PC-9 (cell line): ENCODE measurements around the gene MLANA. TPM values are rescaled to one million over a fixed set of nuclear protein-coding genes. Genes with fewer than 3 reads are reported as not detected.

Source experiments
- BruUV-seq: library from RNA; stranded (reverse); fragments of 400-500 nt; replicated peaks from 2 replicates; lab custom pipeline; 2021; lab: Mats Ljungman, UMichigan
- CTCF ChIA-PET: fragments of 300-600 bp; sonication (Branson Sonifier 250); formaldehyde crosslinking; loops from one replicate; lab custom pipeline; 2022; ENCODE audit warnings: antibody characterized with exemption; lab: Charles Lee
- POLR2A ChIA-PET: fragments of 300-600 bp; sonication (Branson Sonifier 250); formaldehyde crosslinking; loops from one replicate; lab custom pipeline; 2022; ENCODE audit warnings: antibody characterized with exemption; ENCODE audit not compliant: unreplicated experiment; lab: Charles Lee
- DNase-seq, 2 experiments: peaks; one replicate each; pipeline versions ENCODE4 v3.0.0 to v3.0.0-alpha.2; 2015 to 2022; ENCODE audit warnings: mixed read lengths in 1 of 2
- H2AFZ ChIP-seq: fragments of 200-600 bp; sonication (generic); 2 replicates; pipeline ENCODE4 v1.8.1; 2017; ENCODE audit warnings: antibody characterized with exemption
- H3F3A ChIP-seq: fragments of 200-600 bp; sonication (generic); 2 replicates; pipeline ENCODE4 v1.8.1; 2017; ENCODE audit warnings: antibody characterized with exemption, mild to moderate bottlenecking, low read depth; ENCODE audit not compliant: insufficient read depth
- H3K27ac ChIP-seq: fragments of 200-600 bp; sonication (generic); 2 replicates; pipeline ENCODE4 v1.6.1; 2016; ENCODE audit warnings: mixed run types
- H3K27me3 ChIP-seq: fragments of 200-600 bp; sonication (generic); 2 replicates; pipeline ENCODE4 v1.6.1; 2016; ENCODE audit warnings: low read depth, mixed run types; ENCODE audit not compliant: insufficient read depth
- H3K36me3 ChIP-seq: fragments of 200-600 bp; sonication (generic); 2 replicates; pipeline ENCODE4 v1.6.1; 2016; ENCODE audit warnings: low read depth, mixed run types
- H3K4me1 ChIP-seq: fragments of 200-600 bp; sonication (generic); replicated peaks from 2 replicates; pipeline ENCODE4 v1.6.1; 2016; ENCODE audit warnings: mixed run types; ENCODE audit not compliant: insufficient read depth
- H3K4me2 ChIP-seq: fragments of 200-600 bp; sonication (generic); 2 replicates; pipeline ENCODE4 v1.6.1; 2017; ENCODE audit warnings: mixed run types
- H3K4me3 ChIP-seq: fragments of 200-600 bp; sonication (generic); 2 replicates; pipeline ENCODE4 v1.6.1; 2016; ENCODE audit warnings: mixed run types
- H3K79me2 ChIP-seq: fragments of 200-600 bp; sonication (generic); 2 replicates; pipeline ENCODE4 v1.6.1; 2017; ENCODE audit warnings: low read depth, mixed run types
- H3K9me2 ChIP-seq: fragments of 200-600 bp; sonication (generic); 2 replicates; pipeline ENCODE4 v1.8.1; 2017; ENCODE audit warnings: mild to moderate bottlenecking; ENCODE audit not compliant: insufficient read depth
- H3K9me3 ChIP-seq: fragments of 200-600 bp; sonication (generic); 2 replicates; pipeline ENCODE4 v1.8.1; 2016; ENCODE audit warnings: low read depth; ENCODE audit not compliant: insufficient read depth
- H4K20me1 ChIP-seq: fragments of 200-600 bp; sonication (generic); 2 replicates; pipeline ENCODE4 v1.8.1; 2017; ENCODE audit not compliant: insufficient read depth
- CTCF ChIP-seq: fragments of 200-600 bp; sonication (generic); conservative IDR thresholded peaks from 2 replicates; pipeline ENCODE4 v1.6.1; 2017; ENCODE audit warnings: mixed run types, antibody characterized with exemption, mild to moderate bottlenecking, moderate library complexity
- EZH2 ChIP-seq: fragments of 200-600 bp; sonication (generic); IDR thresholded peaks from 2 replicates; pipeline ENCODE4 v1.8.0; 2017; ENCODE audit warnings: antibody characterized with exemption, low read depth
- intact Hi-C: fragments of 100-400 bp; cut with micrococcal nuclease; formaldehyde crosslinking; loops from one replicate; pipeline ENCODE4 v1.10.0; 2022; ENCODE audit not compliant: unreplicated experiment
- total RNA-seq: library from RNA; stranded (reverse); gene quantifications from 2 replicates; pipeline ENCODE4 v1.2.3, GENCODE V29; 2021

Gene MLANA
- total RNA-seq, 1 experiment from 2014 or later = not detected

- no peaks in the 10 kb centered on the region for H3K9me2 ChIP-seq
- peaks cover 6% of the 10 kb centered on the region; the same call in 1 of the 2 replicates for H3K4me1 ChIP-seq
- intact Hi-C loops = no loop called here
- no peaks in the 10 kb centered on the region for H4K20me1 ChIP-seq
- no peak overlapping the region for H3K4me3 ChIP-seq
- TF ChIP-seq CTCF = 0 out of 2 replicates have a peak, but pooled peaks have one; percentile 1
- TF ChIP-seq EZH2 = no peak
- DNase-seq = no peak
- H3K36me3 ChIP-seq = no peaks in the 10 kb centered on the region
- no peak overlapping the region for H3K4me2 ChIP-seq
- H3K27ac ChIP-seq = no peak overlapping the region
- ChIA-PET POLR2A (no interaction called here), CTCF (no interaction called here)
- no peaks in the 10 kb centered on the region for H3K9me3 ChIP-seq
- no TSS peak for BruUV-seq
- H3K27me3 ChIP-seq = no peaks in the 10 kb centered on the region
- no peaks in the 10 kb centered on the region for H3K79me2 ChIP-seq
- H3F3A ChIP-seq = no peaks in the 10 kb centered on the region
- H2AFZ ChIP-seq = no peak overlapping the region
Measured at GRCh38 chr9:5870020-5870339, 20.7 kb upstream of the MLANA start.

DNA sequence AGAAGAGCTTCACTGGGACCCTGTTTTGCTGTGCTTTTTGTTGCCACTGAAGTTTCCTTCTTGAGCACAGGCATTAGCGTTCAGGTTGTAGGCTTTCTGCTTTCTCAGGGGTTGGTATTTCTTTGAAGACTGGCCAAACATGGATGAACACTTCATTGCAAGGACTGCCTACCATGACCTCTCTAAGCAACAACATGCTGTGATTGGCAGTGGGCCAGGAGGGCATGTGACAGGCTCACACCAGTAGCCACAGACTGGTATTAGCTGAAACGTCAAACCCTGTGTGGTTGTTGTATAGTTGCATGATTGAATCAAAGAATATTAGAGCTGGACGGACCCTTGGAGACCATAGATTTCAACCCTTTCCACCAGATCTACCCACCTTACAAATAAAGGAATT lies 20.0 kb upstream of the MLANA start:
- ChIA-PET CTCF (no interaction called here), POLR2A (no interaction called here)
- H3K9me3 ChIP-seq = no peaks in the 10 kb centered on the region
- no peak overlapping the region for H3K4me2 ChIP-seq
- no peaks in the 10 kb centered on the region for H3K9me2 ChIP-seq
- no peak overlapping the region for H2AFZ ChIP-seq
- H3F3A ChIP-seq = no peaks in the 10 kb centered on the region
- H3K36me3 ChIP-seq = no peaks in the 10 kb centered on the region
- BruUV-seq = no TSS peak
- no peaks in the 10 kb centered on the region for H3K27me3 ChIP-seq
- peaks cover 6% of the 10 kb centered on the region; the same call in 1 of the 2 replicates for H3K4me1 ChIP-seq
- intact Hi-C loops = no loop called here
- no peak overlapping the region for H3K4me3 ChIP-seq
- no peaks in the 10 kb centered on the region for H3K79me2 ChIP-seq
- no peak for DNase-seq
- no peak for TF ChIP-seq EZH2
- H4K20me1 ChIP-seq = no peaks in the 10 kb centered on the region
- no peak overlapping the region for H3K27ac ChIP-seq

GRCh38 chr9:5871785-5872184 lies 18.9 kb upstream of the MLANA start:
- intact Hi-C loops = no loop called here
- CTCF ChIA-PET = no interaction called here
- TF ChIP-seq CTCF (no peak), EZH2 (no peak)
- H3K79me2 ChIP-seq = no peaks in the 10 kb centered on the region
- BruUV-seq = no TSS peak
- H3F3A ChIP-seq = no peaks in the 10 kb centered on the region
- H3K27ac ChIP-seq = no peak overlapping the region
- H3K4me3 ChIP-seq = no peak overlapping the region
- peak in 1 of 2 experiments; percentile 52 for DNase-seq
- POLR2A ChIA-PET = no interaction called here
- no peaks in the 10 kb centered on the region for H3K9me3 ChIP-seq
- H3K9me2 ChIP-seq = no peaks in the 10 kb centered on the region
- no peaks in the 10 kb centered on the region for H3K27me3 ChIP-seq
- H4K20me1 ChIP-seq = no peaks in the 10 kb centered on the region
- no peaks in the 10 kb centered on the region for H3K36me3 ChIP-seq
- H3K4me1 ChIP-seq = peaks cover 6% of the 10 kb centered on the region; the same call in 1 of the 2 replicates
- H2AFZ ChIP-seq = 0 out of 2 replicates have a peak overlapping the region, but pooled peaks have one; percentile 16
- 0 out of 2 replicates have a peak overlapping the region, but pooled peaks have one; percentile 7 for H3K4me2 ChIP-seq

GRCh38 chr9:5872511-5872910 lies 18.2 kb upstream of the MLANA start:
- Histone ChIP-seq H3K27ac (no peak overlapping the region), H2AFZ (no peak overlapping the region), H3K9me3 (no peaks in the 10 kb centered on the region), H3F3A (no peaks in the 10 kb centered on the region), H3K4me3 (no peak overlapping the region), H3K36me3 (no peaks in the 10 kb centered on the region), H3K79me2 (no peaks in the 10 kb centered on the region), H4K20me1 (no peaks in the 10 kb centered on the region), H3K27me3 (no peaks in the 10 kb centered on the region), H3K9me2 (no peaks in the 10 kb centered on the region), H3K4me1 (peaks cover 6% of the 10 kb centered on the region; the same call in 1 of the 2 replicates), H3K4me2 (no peak overlapping the region)
- ChIA-PET CTCF (no interaction called here), POLR2A (no interaction called here)
- no peak for DNase-seq
- TF ChIP-seq CTCF (no peak), EZH2 (no peak)
- intact Hi-C loops = no loop called here
- no TSS peak for BruUV-seq
